Liver (tissue), 9 donors: Measurements from ENCODE around the gene OBI1. TPM values are rescaled to one million over a fixed set of nuclear protein-coding genes. Genes with fewer than 3 reads are reported as not detected.

Experiments used
- DNase-seq: peaks from one replicate; pipeline ENCODE4 v3.0.0-alpha.2; 2017; ENCODE audit warnings: low spot score
- H3K27ac ChIP-seq, 2 donors: one replicate each; pipeline ENCODE4 v1.7.0; 2013; ENCODE audit warnings: inconsistent platforms in 2 of 2, low read length in 2 of 2, control low read depth in 1 of 2, low read depth in 1 of 2, mild to moderate bottlenecking in 1 of 2
- H3K27me3 ChIP-seq, 4 donors: one replicate each; pipeline versions ENCODE4 v1.6.1 to v1.7.0; 2013; ENCODE audit warnings: low read length in 3 of 4, inconsistent platforms in 1 of 4, mild to moderate bottlenecking in 1 of 4, moderate library complexity in 1 of 4; ENCODE audit not compliant: control insufficient read depth in 4 of 4, insufficient read depth in 4 of 4
- H3K36me3 ChIP-seq, 4 donors: one replicate each; pipeline versions ENCODE4 v1.6.1 to v1.7.0; 2013; ENCODE audit warnings: low read length in 3 of 4, mild to moderate bottlenecking in 3 of 4, low read depth in 1 of 4, moderate library complexity in 1 of 4; ENCODE audit not compliant: control insufficient read depth in 4 of 4, insufficient read depth in 3 of 4
- H3K4me1 ChIP-seq, 4 donors: one replicate each; pipeline versions ENCODE4 v1.6.1 to v1.7.0; 2013; ENCODE audit warnings: low read length in 3 of 4, mild to moderate bottlenecking in 3 of 4, moderate library complexity in 1 of 4; ENCODE audit not compliant: control insufficient read depth in 4 of 4, insufficient read depth in 4 of 4
- H3K4me3 ChIP-seq, 3 donors: one replicate each; pipeline versions ENCODE4 v1.6.1 to v1.7.0; 2013; ENCODE audit warnings: low read length in 3 of 3, control low read depth in 1 of 3, low read depth in 1 of 3, mild to moderate bottlenecking in 1 of 3
- H3K9ac ChIP-seq, 2 donors: one replicate each; pipeline ENCODE4 v1.7.0; 2013; ENCODE audit warnings: low read length in 2 of 2, mild to moderate bottlenecking in 2 of 2, moderate library complexity in 2 of 2, control low read depth in 1 of 2, low read depth in 1 of 2
- H3K9me3 ChIP-seq, 4 donors: one replicate each; pipeline versions ENCODE4 v1.6.1 to v1.7.0; 2013; ENCODE audit warnings: low read length in 3 of 4; ENCODE audit not compliant: control insufficient read depth in 4 of 4
- EGR1 ChIP-seq, 2 donors: IDR thresholded peaks; 2 replicates each; pipeline ENCODE4 v1.6.1; 2016 to 2018; ENCODE audit warnings: antibody characterized with exemption in 2 of 2, low read depth in 2 of 2
- FOXA1 ChIP-seq: IDR thresholded peaks from 2 replicates; pipeline ENCODE4 v1.6.1; 2016; ENCODE audit warnings: antibody characterized with exemption
- FOXA2 ChIP-seq: IDR thresholded peaks from 2 replicates; pipeline ENCODE4 v1.6.1; 2016; ENCODE audit warnings: antibody characterized with exemption
- GABPA ChIP-seq, 2 donors: IDR thresholded peaks in 1 of 2; conservative IDR thresholded peaks in 1 of 2; 2 replicates each; pipeline ENCODE4 v1.6.1; 2016; ENCODE audit warnings: antibody characterized with exemption in 2 of 2, mild to moderate bottlenecking in 1 of 2, moderate library complexity in 1 of 2
- HNF4A ChIP-seq, 2 donors: conservative IDR thresholded peaks; 2 replicates each; pipeline ENCODE4 v1.6.1; 2016; ENCODE audit warnings: antibody characterized with exemption in 2 of 2, mild to moderate bottlenecking in 2 of 2
- JUND ChIP-seq, 2 donors: IDR thresholded peaks; 2 replicates each; pipeline ENCODE4 v1.6.1; 2016; ENCODE audit warnings: antibody characterized with exemption in 2 of 2
- NR2F2 ChIP-seq: IDR thresholded peaks from 2 replicates; pipeline ENCODE4 v1.6.1; 2016; ENCODE audit warnings: antibody characterized with exemption
- RXRA ChIP-seq, 2 donors: IDR thresholded peaks; 2 replicates each; pipeline ENCODE4 v1.6.1; 2017 to 2018; ENCODE audit warnings: antibody characterized with exemption in 2 of 2, mild to moderate bottlenecking in 1 of 2
- SP1 ChIP-seq: IDR thresholded peaks from 2 replicates; pipeline ENCODE4 v1.6.1; 2018; ENCODE audit warnings: antibody characterized with exemption, mild to moderate bottlenecking
- TAF1 ChIP-seq: conservative IDR thresholded peaks from 2 replicates; pipeline ENCODE4 v1.6.1; 2016; ENCODE audit warnings: antibody characterized with exemption, mild to moderate bottlenecking
- YY1 ChIP-seq: IDR thresholded peaks from 2 replicates; pipeline ENCODE4 v1.6.1; 2016; ENCODE audit warnings: antibody characterized with exemption, mild to moderate bottlenecking
- WGBS: extraction: QIAGEN DNeasy Blood & Tissue Kit; methylation state at CpG from one replicate; pipeline ENCODE4 v1.1.7; 2013; 5-methylcytosine and 5-hydroxymethylcytosine counted together
- polyA plus RNA-seq, 2 donors: library from polyadenylated mRNA; stranded (reverse) in 1 of 2; unstranded in 1 of 2; fragments of 200-250 nt in 1 of 2; fragments of >200 nt in 1 of 2; fragmentation: Nextera tagmentation in 1 of 2; extraction: Ambion mirVana in 1 of 2; gene quantifications; one replicate each; pipeline versions ENCODE4 v1.2.1 to v1.2.3, GENCODE V29; 2013 to 2015
- total RNA-seq, 2 donors: library from RNA; depleted of rRNA; stranded (reverse); fragments of >200 nt; gene quantifications; one replicate each; pipeline ENCODE4 v1.2.3, GENCODE V29; 2014
- TF ChIP-seq, protein P1 (sequence below): IDR thresholded peaks from 2 replicates; pipeline ENCODE4 v1.6.1; 2016; ENCODE audit warnings: antibody characterized with exemption
- TF ChIP-seq, protein P2 (sequence below): IDR thresholded peaks from 2 replicates; pipeline ENCODE4 v1.6.1; 2016; ENCODE audit warnings: antibody characterized with exemption
- TF ChIP-seq, protein P3 (sequence below): IDR thresholded peaks from 2 replicates; pipeline ENCODE4 v1.6.1; 2016; ENCODE audit warnings: antibody characterized with exemption, mild to moderate bottlenecking
- TF ChIP-seq, protein P4 (sequence below): fragments of 150-350 bp; IDR thresholded peaks from 2 replicates; pipeline ENCODE4 v1.5.1; 2017; ENCODE audit warnings: improper control_type of control experiment, low read depth, low read length; ENCODE audit not compliant: missing input control
- donor health status: healthy.
- donor health status: healthy.
- donor health status: healthy.
- donor health status: healthy.
- donor health status: healthy.

OBI1 gene
- total and polyA plus RNA-seq, 4 donors: 1.7 to 8.9 (median 3.0) TPM

DNA sequence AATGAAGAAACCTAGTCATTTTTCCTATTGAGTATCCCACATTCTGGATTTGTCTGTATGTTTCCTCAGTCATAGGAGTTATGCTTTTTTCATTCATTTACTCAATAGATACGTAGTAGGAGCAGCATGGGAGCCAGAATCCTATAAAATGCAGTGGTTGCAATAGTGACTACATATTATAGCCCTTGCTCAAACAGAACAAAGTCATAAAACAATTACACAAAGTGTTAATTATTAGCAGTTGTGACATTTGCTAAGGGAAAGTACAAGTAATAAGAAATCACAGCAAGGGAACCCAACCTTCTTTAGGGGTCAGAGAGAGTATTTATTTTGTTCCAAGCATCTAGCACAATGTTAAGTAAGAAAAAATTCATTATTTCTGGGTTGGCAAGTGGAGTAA, 27.9 kb downstream of the OBI1 start:
- Histone ChIP-seq H3K4me3 (no peak overlapping the region), H3K9ac (no peak overlapping the region), H3K27me3 (no peaks in the 10 kb centered on the region), H3K36me3 (peaks cover 4 to 27% (median 16%) of the 10 kb centered on the region in 4 donors), H3K9me3 (no peaks in the 10 kb centered on the region), H3K4me1 (no peaks in the 10 kb centered on the region), H3K27ac (no peak overlapping the region)
- no peak for TF ChIP-seq YY1
- TF ChIP-seq FOXA2: no peak
- TF ChIP-seq GABPA (IDR thresholded peaks at IDR 0.05 in 1 of 2, conservative IDR thresholded peaks at IDR 0.05 in 1 of 2): no peak
- TF ChIP-seq RXRA (IDR thresholded peaks at IDR 0.05): no peak
- TF ChIP-seq, protein P1, sequence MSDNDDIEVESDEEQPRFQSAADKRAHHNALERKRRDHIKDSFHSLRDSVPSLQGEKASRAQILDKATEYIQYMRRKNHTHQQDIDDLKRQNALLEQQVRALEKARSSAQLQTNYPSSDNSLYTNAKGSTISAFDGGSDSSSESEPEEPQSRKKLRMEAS: no peak
- TF ChIP-seq EGR1 (IDR thresholded peaks at IDR 0.05; ENCODE audit: low read depth in 2 of 2): no peak
- TF ChIP-seq FOXA1: no peak
- no peak for TF ChIP-seq JUND (IDR thresholded peaks at IDR 0.05)
- no peak for TF ChIP-seq NR2F2
- TF ChIP-seq, protein P2, sequence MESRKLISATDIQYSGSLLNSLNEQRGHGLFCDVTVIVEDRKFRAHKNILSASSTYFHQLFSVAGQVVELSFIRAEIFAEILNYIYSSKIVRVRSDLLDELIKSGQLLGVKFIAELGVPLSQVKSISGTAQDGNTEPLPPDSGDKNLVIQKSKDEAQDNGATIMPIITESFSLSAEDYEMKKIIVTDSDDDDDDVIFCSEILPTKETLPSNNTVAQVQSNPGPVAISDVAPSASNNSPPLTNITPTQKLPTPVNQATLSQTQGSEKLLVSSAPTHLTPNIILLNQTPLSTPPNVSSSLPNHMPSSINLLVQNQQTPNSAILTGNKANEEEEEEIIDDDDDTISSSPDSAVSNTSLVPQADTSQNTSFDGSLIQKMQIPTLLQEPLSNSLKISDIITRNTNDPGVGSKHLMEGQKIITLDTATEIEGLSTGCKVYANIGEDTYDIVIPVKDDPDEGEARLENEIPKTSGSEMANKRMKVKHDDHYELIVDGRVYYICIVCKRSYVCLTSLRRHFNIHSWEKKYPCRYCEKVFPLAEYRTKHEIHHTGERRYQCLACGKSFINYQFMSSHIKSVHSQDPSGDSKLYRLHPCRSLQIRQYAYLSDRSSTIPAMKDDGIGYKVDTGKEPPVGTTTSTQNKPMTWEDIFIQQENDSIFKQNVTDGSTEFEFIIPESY: no peak
- TF ChIP-seq SP1: no peak
- no peak for TF ChIP-seq HNF4A (conservative IDR thresholded peaks at IDR 0.05)
- TF ChIP-seq, protein P3, sequence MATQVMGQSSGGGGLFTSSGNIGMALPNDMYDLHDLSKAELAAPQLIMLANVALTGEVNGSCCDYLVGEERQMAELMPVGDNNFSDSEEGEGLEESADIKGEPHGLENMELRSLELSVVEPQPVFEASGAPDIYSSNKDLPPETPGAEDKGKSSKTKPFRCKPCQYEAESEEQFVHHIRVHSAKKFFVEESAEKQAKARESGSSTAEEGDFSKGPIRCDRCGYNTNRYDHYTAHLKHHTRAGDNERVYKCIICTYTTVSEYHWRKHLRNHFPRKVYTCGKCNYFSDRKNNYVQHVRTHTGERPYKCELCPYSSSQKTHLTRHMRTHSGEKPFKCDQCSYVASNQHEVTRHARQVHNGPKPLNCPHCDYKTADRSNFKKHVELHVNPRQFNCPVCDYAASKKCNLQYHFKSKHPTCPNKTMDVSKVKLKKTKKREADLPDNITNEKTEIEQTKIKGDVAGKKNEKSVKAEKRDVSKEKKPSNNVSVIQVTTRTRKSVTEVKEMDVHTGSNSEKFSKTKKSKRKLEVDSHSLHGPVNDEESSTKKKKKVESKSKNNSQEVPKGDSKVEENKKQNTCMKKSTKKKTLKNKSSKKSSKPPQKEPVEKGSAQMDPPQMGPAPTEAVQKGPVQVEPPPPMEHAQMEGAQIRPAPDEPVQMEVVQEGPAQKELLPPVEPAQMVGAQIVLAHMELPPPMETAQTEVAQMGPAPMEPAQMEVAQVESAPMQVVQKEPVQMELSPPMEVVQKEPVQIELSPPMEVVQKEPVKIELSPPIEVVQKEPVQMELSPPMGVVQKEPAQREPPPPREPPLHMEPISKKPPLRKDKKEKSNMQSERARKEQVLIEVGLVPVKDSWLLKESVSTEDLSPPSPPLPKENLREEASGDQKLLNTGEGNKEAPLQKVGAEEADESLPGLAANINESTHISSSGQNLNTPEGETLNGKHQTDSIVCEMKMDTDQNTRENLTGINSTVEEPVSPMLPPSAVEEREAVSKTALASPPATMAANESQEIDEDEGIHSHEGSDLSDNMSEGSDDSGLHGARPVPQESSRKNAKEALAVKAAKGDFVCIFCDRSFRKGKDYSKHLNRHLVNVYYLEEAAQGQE: no peak
- TF ChIP-seq, protein P4, sequence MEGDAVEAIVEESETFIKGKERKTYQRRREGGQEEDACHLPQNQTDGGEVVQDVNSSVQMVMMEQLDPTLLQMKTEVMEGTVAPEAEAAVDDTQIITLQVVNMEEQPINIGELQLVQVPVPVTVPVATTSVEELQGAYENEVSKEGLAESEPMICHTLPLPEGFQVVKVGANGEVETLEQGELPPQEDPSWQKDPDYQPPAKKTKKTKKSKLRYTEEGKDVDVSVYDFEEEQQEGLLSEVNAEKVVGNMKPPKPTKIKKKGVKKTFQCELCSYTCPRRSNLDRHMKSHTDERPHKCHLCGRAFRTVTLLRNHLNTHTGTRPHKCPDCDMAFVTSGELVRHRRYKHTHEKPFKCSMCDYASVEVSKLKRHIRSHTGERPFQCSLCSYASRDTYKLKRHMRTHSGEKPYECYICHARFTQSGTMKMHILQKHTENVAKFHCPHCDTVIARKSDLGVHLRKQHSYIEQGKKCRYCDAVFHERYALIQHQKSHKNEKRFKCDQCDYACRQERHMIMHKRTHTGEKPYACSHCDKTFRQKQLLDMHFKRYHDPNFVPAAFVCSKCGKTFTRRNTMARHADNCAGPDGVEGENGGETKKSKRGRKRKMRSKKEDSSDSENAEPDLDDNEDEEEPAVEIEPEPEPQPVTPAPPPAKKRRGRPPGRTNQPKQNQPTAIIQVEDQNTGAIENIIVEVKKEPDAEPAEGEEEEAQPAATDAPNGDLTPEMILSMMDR: no peak
- no peak for DNase-seq
- 89% methylated on average over 1 of the region's 1 CpG for whole genome bisulfite sequencing

DNA sequence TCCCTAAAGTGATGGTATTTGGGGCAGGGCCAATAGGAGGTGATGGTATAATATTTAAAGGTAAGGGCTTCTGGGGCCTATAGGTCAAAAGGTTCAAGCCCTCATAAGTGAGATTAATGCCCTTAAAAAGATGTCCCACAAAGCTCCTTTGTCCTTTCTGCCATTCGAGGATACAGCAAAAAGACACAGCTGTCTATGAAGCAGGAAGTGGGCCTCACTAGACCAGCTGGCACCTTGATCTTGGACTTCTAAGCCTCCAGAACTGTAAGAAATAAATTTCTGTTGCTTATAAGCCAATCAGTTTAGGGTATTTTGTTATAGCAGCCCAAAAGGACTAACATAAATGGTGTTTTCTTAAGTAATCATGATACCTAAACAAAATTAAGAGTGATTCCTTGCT, 28.4 kb downstream of the OBI1 start:
- Histone ChIP-seq H3K4me3 (no peak overlapping the region), H3K27me3 (no peaks in the 10 kb centered on the region), H3K9me3 (no peaks in the 10 kb centered on the region), H3K27ac (no peak overlapping the region), H3K36me3 (peaks cover 4 to 27% (median 18%) of the 10 kb centered on the region in 4 donors), H3K9ac (no peak overlapping the region), H3K4me1 (no peaks in the 10 kb centered on the region)
- no peak for DNase-seq
- TF ChIP-seq TAF1: no peak
- no peak for TF ChIP-seq EGR1 (IDR thresholded peaks at IDR 0.05; ENCODE audit: low read depth in 2 of 2)
- TF ChIP-seq, protein P3: no peak
- WGBS: 90% methylated on average over 1 of the region's 1 CpG
